HG03060 (cell line): ENCODE results near the gene SAE1.

Experiments used
- ATAC-seq: cut with Tn5 transposase; IDR thresholded peaks from one replicate; pipeline ENCODE4 v1.9.1; 2021; ENCODE audit warnings: low read depth, moderate number of reproducible peaks; ENCODE audit not compliant: unreplicated experiment

SAE1 gene

GRCh38 chr19:47157431-47158321 is 27.0 kb downstream of the SAE1 start:
- ATAC-seq, result no peak

GRCh38 chr19:47158367-47158791 is 27.7 kb downstream of the SAE1 start:
- no peak for ATAC-seq

- ATAC-seq, result no peak
These were observed 28.4 kb downstream of the SAE1 start for GRCh38 chr19:47158879-47159503.

DNA sequence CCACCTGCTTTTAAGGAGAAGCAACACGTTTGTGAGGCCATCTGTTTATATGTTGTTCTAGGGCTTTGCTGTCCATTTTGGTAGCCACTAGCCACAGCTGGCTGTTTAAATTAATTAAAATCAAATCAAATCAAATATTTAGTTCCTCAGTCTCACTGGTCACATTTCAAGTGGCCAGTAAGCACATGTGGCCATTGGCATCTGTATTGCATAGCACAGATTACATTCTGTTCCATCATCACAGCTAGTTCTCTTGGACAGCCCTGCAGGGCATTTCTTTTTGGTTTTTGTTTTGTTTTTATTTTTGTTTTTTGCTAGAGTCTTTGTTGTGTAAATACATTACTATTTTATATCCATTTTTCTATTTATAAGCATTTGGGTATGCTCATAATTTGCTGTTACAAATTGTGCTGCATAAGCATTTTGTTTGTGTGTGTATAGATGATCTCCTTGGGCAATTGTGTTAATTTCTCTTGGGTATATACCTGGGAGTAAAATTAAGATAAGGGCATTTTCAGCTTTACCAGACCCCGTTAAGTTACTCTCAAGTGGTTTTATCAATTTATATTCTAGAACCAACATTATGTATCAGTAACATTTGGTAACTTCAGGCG is 31.3 kb downstream of the SAE1 start:
- no peak for ATAC-seq

GRCh38 chr19:47168065-47168464 is 37.4 kb downstream of the SAE1 start:
- no peak for ATAC-seq

GRCh38 chr19:47172666-47173455 is 42.2 kb downstream of the SAE1 start:
- no peak for ATAC-seq

GRCh38 chr19:47176071-47176626 is 45.5 kb downstream of the SAE1 start:
- ATAC-seq, result no peak

DNA sequence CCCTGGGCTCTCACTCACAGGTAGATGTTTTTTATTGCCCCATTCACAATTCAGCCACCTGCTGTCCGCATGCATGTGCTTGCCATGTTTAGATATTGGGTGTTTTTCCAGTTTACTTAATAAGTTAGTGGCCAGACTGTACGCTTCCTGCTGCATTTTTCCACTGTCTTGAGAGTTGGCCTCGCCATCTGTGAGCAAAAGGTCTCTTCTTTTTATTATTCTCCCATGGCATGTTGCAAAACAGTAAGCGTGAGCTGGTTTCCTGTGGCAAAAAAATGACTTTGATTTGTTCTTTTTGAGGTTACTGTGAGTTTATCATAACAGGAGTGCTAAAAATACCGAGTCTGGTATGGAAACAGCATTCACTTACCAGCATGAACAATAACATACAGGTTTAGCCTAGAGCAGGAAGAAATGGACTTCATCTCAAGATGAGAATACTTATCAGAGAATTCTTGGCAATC is 46.0 kb downstream of the SAE1 start:
- no peak for ATAC-seq

DNA sequence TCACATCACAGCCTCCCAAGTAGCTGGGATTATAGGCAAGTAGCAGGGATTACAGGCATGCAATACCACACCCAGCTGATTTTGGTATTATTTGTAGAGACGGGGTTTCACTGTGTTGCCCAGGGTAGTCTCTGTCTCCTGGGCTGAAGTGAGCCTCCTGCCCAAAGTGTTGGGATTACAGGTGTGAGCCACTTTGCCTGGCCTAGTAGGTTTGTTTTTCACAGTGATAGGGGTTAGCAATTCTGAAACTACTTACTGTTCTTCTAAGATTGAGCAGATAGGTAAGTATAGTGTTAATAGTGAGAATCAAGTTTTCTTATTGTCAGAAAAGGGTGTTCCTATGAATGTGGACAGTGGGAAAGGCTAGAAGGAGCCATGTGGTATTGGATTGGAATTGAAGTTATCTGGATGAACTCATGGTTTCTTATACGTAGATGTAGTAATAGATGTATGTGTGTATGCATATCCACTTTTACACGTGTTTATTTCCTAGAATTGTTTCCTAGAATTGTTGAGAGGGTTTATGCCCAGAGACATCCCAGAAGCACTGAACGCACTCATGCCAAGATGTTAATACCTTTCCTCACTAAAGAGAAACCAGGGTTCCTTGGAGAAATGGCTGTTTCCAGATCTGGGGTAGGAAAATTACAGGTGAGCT is 49.1 kb downstream of the SAE1 start:
- ATAC-seq, result no peak

GRCh38 chr19:47183601-47184000 is 53.0 kb downstream of the SAE1 start:
- no peak for ATAC-seq

- peak; percentile 73 for ATAC-seq
These were observed 56.1 kb downstream of the SAE1 start for GRCh38 chr19:47186446-47187334.

DNA sequence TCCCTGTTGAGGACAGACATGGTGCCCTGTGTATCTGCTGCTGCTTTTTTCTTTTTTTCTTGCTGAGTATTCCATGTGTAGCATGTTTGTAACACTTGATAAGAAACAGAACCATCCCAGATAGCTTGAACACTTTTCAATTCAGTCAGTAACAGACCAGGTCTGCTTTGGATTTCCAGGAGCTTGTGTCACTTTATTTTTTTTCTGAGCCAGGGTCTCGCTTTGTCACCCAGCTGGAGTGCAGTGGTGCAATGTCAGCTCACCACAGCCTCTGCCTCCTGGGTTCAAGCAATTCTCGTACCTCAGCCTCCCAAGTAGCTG is 56.7 kb downstream of the SAE1 start:
- no peak for ATAC-seq

DNA sequence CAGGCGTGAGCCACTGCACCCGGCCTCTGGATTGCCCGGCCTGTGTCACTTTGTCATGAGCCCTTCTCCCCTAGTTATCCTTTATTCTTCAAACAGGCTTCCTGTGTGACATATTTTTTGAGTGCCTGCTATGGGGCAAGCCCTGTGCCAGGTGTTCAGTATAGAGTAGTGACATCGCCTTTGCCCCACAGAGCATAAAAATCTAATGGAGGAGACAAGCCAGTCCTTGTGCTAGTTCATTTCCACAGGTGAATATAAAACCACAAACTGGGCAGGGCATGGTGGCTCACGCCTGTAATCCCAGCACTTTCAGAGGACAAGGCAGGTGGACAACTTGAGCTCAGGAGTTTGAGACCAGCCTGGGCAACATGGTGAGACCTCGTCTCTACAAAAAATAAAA is 57.2 kb downstream of the SAE1 start:
- no peak for ATAC-seq

GRCh38 chr19:47188507-47189033 is 57.9 kb downstream of the SAE1 start:
- no peak for ATAC-seq

DNA sequence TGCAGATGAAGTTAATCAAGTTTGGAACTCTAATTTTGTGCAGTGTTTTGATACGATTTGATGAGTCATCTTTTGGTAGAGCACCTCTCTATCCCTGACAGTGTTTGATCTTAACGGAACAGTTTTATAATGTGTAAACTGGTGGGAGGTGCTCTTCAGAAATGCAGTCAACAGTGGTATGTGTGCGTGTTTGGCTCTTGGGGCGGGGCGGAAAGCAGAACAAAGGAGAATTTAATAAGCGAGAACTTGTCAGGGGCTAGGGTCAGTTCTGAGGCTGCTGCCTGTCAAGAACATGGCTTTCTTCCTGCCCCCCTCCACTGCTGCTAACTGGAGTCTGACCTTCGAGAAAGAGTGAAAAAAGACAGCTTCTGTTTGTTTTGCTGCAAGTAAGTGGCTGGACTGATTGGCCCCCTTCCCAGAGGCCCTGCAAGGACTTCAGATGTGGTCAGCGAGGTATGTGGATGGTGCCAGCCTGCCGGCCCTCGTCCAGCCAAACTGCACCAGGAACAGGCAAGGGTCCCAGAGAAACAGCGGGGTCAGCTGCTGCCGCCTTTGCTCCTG is 59.6 kb downstream of the SAE1 start:
- no peak for ATAC-seq

- no peak for ATAC-seq
These were observed 64.8 kb downstream of the SAE1 start for GRCh38 chr19:47195434-47195833.

DNA sequence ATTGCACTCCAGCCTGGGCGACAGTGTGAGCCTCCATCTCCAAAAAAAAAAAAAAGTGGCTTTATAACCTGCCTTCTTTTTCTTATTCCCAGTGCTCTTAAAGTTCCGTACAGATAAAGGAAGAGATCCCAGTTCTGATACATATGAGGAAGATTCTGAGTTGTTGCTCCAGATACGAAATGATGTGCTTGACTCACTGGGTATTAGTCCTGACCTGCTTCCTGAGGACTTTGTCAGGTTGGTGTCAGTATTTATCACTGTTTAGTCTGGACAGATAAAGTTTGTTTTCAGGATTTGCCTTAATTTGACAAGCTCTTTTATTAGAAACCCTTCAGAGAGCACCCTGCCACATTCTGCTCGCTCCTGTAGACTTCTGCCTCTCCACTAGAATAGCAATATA is 66.5 kb downstream of the SAE1 start:
- ATAC-seq, result no peak

- ATAC-seq, result no peak
These were observed 69.9 kb downstream of the SAE1 start for GRCh38 chr19:47200530-47200929.
